ENCODE results near the gene ANKRD24.
"Not testable (repeated sequence)": the region's sequence is repeated elsewhere in the genome, so short reads cannot be mapped to it uniquely, and the experiment has no call there.

ANKRD24 gene

GRCh38 chr19:4230237-4230636 lies 47.7 kb downstream of the ANKRD24 start:
- not testable (repeated sequence) for DNase-seq (ENCODE audit: low spot score)

GRCh38 chr19:4231521-4231920 lies 49.0 kb downstream of the ANKRD24 start:
- not testable (repeated sequence) for DNase-seq (ENCODE audit: low spot score)

GRCh38 chr19:4232139-4232538 lies 49.6 kb downstream of the ANKRD24 start:
- not testable (repeated sequence) for DNase-seq (ENCODE audit: low spot score)

GRCh38 chr19:4232614-4233281 lies 50.3 kb downstream of the ANKRD24 start:
- DNase-seq (ENCODE audit: low spot score), result no peak

- DNase-seq (ENCODE audit: low spot score), result peak; percentile 49
These were observed 50.9 kb downstream of the ANKRD24 start for GRCh38 chr19:4233282-4233853.

GRCh38 chr19:4234142-4234861 lies 51.8 kb downstream of the ANKRD24 start:
- DNase-seq (ENCODE audit: low spot score), result no peak

- DNase-seq (ENCODE audit: low spot score), result no peak
These were observed 52.3 kb downstream of the ANKRD24 start for GRCh38 chr19:4234862-4235201.

- DNase-seq (ENCODE audit: low spot score), result not testable (repeated sequence)
These were observed 55.0 kb downstream of the ANKRD24 start for GRCh38 chr19:4237510-4237909.

GRCh38 chr19:4238831-4239230 lies 56.3 kb downstream of the ANKRD24 start:
- DNase-seq (ENCODE audit: low spot score), result no peak

GRCh38 chr19:4241824-4242430 lies 59.4 kb downstream of the ANKRD24 start:
- DNase-seq (ENCODE audit: low spot score), result no peak

GRCh38 chr19:4245938-4246337 lies 63.4 kb downstream of the ANKRD24 start:
- DNase-seq (ENCODE audit: low spot score), result not testable (repeated sequence)

- peak; percentile 99 for DNase-seq (ENCODE audit: low spot score)
These were observed 64.5 kb downstream of the ANKRD24 start, which contains the start of gene YJU2 for GRCh38 chr19:4246767-4247593. Gene YJU2 (plus strand): TSS chr19:4247080. CDS start chr19:4247147, 67 bp downstream.

GRCh38 chr19:4256563-4256962 lies 74.1 kb downstream of the ANKRD24 start:
- DNase-seq (ENCODE audit: low spot score), result no peak

GRCh38 chr19:4257025-4257424 lies 74.5 kb downstream of the ANKRD24 start:
- no peak for DNase-seq (ENCODE audit: low spot score)

- DNase-seq (ENCODE audit: low spot score), result no peak
These were observed 75.7 kb downstream of the ANKRD24 start for GRCh38 chr19:4258181-4258580.

- DNase-seq (ENCODE audit: low spot score), result no peak
These were observed 78.2 kb downstream of the ANKRD24 start for GRCh38 chr19:4260613-4261191.

- no peak for DNase-seq (ENCODE audit: low spot score)
These were observed 82.3 kb downstream of the ANKRD24 start for GRCh38 chr19:4264812-4265211.

GRCh38 chr19:4266253-4267000 lies 83.9 kb downstream of the ANKRD24 start:
- DNase-seq (ENCODE audit: low spot score), result no peak

- DNase-seq (ENCODE audit: low spot score), result peak; percentile 40
These were observed 84.8 kb downstream of the ANKRD24 start for GRCh38 chr19:4267101-4267900.

All from kidney tubule cell (primary cell).